Neural progenitor cell (in vitro differentiated cells): ENCODE data around the gene SLC6A5. TPM values are rescaled to one million over a fixed set of nuclear protein-coding genes. Genes with fewer than 3 reads are reported as not detected.

Experiments used
- DNase-seq: peaks from one replicate; pipeline ENCODE4 v3.0.0-alpha.2; 2016; ENCODE audit warnings: low spot score
- H2AFZ ChIP-seq: fragments of 200-600 bp; sonication (generic); replicated peaks from 2 replicates; pipeline ENCODE4 v1.6.1; 2016; ENCODE audit warnings: antibody characterized with exemption
- H3F3A ChIP-seq: fragments of 200-600 bp; sonication (generic); 2 replicates; pipeline ENCODE4 v1.6.1; 2016; ENCODE audit warnings: antibody characterized with exemption, low read depth
- H3K27ac ChIP-seq: fragments of 200-600 bp; sonication (generic); 2 replicates; pipeline ENCODE4 v1.5.1; 2016; ENCODE audit warnings: mild to moderate bottlenecking
- H3K27me3 ChIP-seq: fragments of 200-600 bp; sonication (generic); 2 replicates; pipeline ENCODE4 v1.6.1; 2016; ENCODE audit warnings: mild to moderate bottlenecking, moderate library complexity
- H3K36me3 ChIP-seq: fragments of 200-600 bp; sonication (generic); 2 replicates; pipeline ENCODE4 v1.5.1; 2016
- H3K4me1 ChIP-seq: fragments of 200-600 bp; sonication (generic); 2 replicates; pipeline ENCODE4 v1.6.1; 2016; ENCODE audit warnings: mixed run types
- H3K4me2 ChIP-seq: fragments of 200-600 bp; sonication (generic); 2 replicates; pipeline ENCODE4 v1.6.1; 2016
- H3K4me3 ChIP-seq: fragments of 200-600 bp; sonication (generic); 2 replicates; pipeline ENCODE4 v1.5.1; 2016
- H3K79me2 ChIP-seq: fragments of 200-600 bp; sonication (generic); 2 replicates; pipeline ENCODE4 v1.6.1; 2016; ENCODE audit warnings: low read depth
- H3K9ac ChIP-seq: fragments of 200-600 bp; sonication (generic); 2 replicates; pipeline ENCODE4 v1.6.1; 2016
- H3K9me3 ChIP-seq: fragments of 200-600 bp; sonication (generic); 2 replicates; pipeline ENCODE4 v1.5.1; 2016; ENCODE audit warnings: low read depth
- H4K20me1 ChIP-seq: fragments of 200-600 bp; sonication (generic); 2 replicates; pipeline ENCODE4 v1.6.1; 2016; ENCODE audit warnings: low read depth
- H3K27ac Mint-ChIP-seq: 3 replicates; pipeline ENCODE4 v1.8.0; 2021; ENCODE audit warnings: mixed read lengths
- H3K27me3 Mint-ChIP-seq: 2 replicates; pipeline ENCODE4 v1.8.0; 2022; ENCODE audit warnings: low read depth, mild to moderate bottlenecking, inconsistent platforms, moderate library complexity, mixed read lengths; ENCODE audit not compliant: insufficient read depth
- H3K36me3 Mint-ChIP-seq: 3 replicates; pipeline ENCODE4 v1.8.0; 2021; ENCODE audit warnings: mixed read lengths
- H3K4me1 Mint-ChIP-seq: 3 replicates; pipeline ENCODE4 v1.8.0; 2021; ENCODE audit warnings: mixed read lengths
- H3K4me3 Mint-ChIP-seq: 3 replicates; pipeline ENCODE4 v1.8.0; 2021; ENCODE audit warnings: mild to moderate bottlenecking, moderate library complexity, mixed read lengths
- H3K9me3 Mint-ChIP-seq: 3 replicates; pipeline ENCODE4 v1.8.0; 2020; ENCODE audit warnings: mixed read lengths
- CTCF ChIP-seq: fragments of 200-600 bp; sonication (generic); IDR thresholded peaks from 2 replicates; pipeline ENCODE4 v1.5.1; 2017; ENCODE audit warnings: antibody characterized with exemption, mild to moderate bottlenecking
- EZH2 ChIP-seq: fragments of 200-600 bp; sonication (generic); IDR thresholded peaks from 2 replicates; pipeline ENCODE4 v1.6.1; 2017; ENCODE audit warnings: antibody characterized with exemption, mild to moderate bottlenecking, moderate library complexity
- EZH2phosphoT487 ChIP-seq: fragments of 200-600 bp; sonication (generic); IDR thresholded peaks from 2 replicates; pipeline ENCODE4 v1.6.1; 2017; ENCODE audit warnings: antibody characterized with exemption
- total RNA-seq: library from RNA; depleted of rRNA; stranded (reverse); fragments of >200 nt; gene quantifications from 2 replicates; pipeline ENCODE4 v1.2.3, GENCODE V29; 2015; ENCODE audit warnings: low replicate concordance

Gene SLC6A5
- total RNA-seq, 1 donor from 2014 or later = not detected

- Histone ChIP-seq H3K9ac (no peak overlapping the region), H3K4me2 (no peak overlapping the region), H3K27me3 (no peaks in the 10 kb centered on the region), H3K4me1 (no peaks in the 10 kb centered on the region), H3K79me2 (no peaks in the 10 kb centered on the region), H3K36me3 (no peaks in the 10 kb centered on the region), H2AFZ (no peak overlapping the region), H3F3A (no peaks in the 10 kb centered on the region), H3K9me3 (no peaks in the 10 kb centered on the region), H3K4me3 (no peak overlapping the region), H4K20me1 (no peaks in the 10 kb centered on the region), H3K27ac (no peak overlapping the region)
- Mint-ChIP-seq H3K4me1 (no peaks in the 10 kb centered on the region), H3K27me3 (no peaks in the 10 kb centered on the region), H3K36me3 (no peaks in the 10 kb centered on the region), H3K4me3 (no peak overlapping the region), H3K9me3 (no peaks in the 10 kb centered on the region), H3K27ac (no peak overlapping the region)
- no peak for TF ChIP-seq EZH2
- no peak for TF ChIP-seq EZH2phosphoT487
- TF ChIP-seq CTCF = no peak
- DNase-seq = no peak
These were observed 52.9 kb downstream of the SLC6A5 start for GRCh38 chr11:20652150-20652806.

- Histone ChIP-seq H2AFZ (no peak overlapping the region), H4K20me1 (no peaks in the 10 kb centered on the region), H3K79me2 (no peaks in the 10 kb centered on the region), H3F3A (no peaks in the 10 kb centered on the region), H3K9me3 (no peaks in the 10 kb centered on the region), H3K4me3 (no peak overlapping the region), H3K4me1 (no peaks in the 10 kb centered on the region), H3K36me3 (no peaks in the 10 kb centered on the region), H3K9ac (no peak overlapping the region), H3K4me2 (no peak overlapping the region), H3K27ac (no peak overlapping the region), H3K27me3 (no peaks in the 10 kb centered on the region)
- Mint-ChIP-seq H3K9me3 (no peaks in the 10 kb centered on the region), H3K4me1 (peaks cover 3% of the 10 kb centered on the region), H3K27me3 (no peaks in the 10 kb centered on the region), H3K4me3 (no peak overlapping the region), H3K36me3 (no peaks in the 10 kb centered on the region), H3K27ac (no peak overlapping the region)
- DNase-seq = no peak
- TF ChIP-seq CTCF (no peak), EZH2 (no peak), EZH2phosphoT487 (no peak)
These were observed 54.6 kb downstream of the SLC6A5 start for GRCh38 chr11:20654038-20654437.

GRCh38 chr11:20656901-20657300 lies 57.5 kb downstream of the SLC6A5 start:
- Histone ChIP-seq H3K27ac (no peak overlapping the region), H3K4me2 (no peak overlapping the region), H3K4me3 (no peak overlapping the region), H3K27me3 (no peaks in the 10 kb centered on the region), H3K9ac (no peak overlapping the region), H3K79me2 (no peaks in the 10 kb centered on the region), H3K4me1 (no peaks in the 10 kb centered on the region), H4K20me1 (no peaks in the 10 kb centered on the region), H2AFZ (no peak overlapping the region), H3K9me3 (no peaks in the 10 kb centered on the region), H3K36me3 (no peaks in the 10 kb centered on the region), H3F3A (no peaks in the 10 kb centered on the region)
- DNase-seq = no peak
- TF ChIP-seq EZH2 (no peak), CTCF (no peak), EZH2phosphoT487 (no peak)
- Mint-ChIP-seq H3K4me1 (peaks cover 3% of the 10 kb centered on the region), H3K36me3 (no peaks in the 10 kb centered on the region), H3K4me3 (no peak overlapping the region), H3K27ac (no peak overlapping the region), H3K9me3 (no peaks in the 10 kb centered on the region), H3K27me3 (no peaks in the 10 kb centered on the region)
